NOMO-1 treated with dmso at 0.1 percent for 144 hours (cell line): ENCODE results near the gene HNRNPUL1.
"Not testable (repeated sequence)": the region's sequence is repeated elsewhere in the genome, so short reads cannot be mapped to it uniquely, and the experiment has no call there.

Experiments used
- DNase-seq: peaks from one replicate; lab custom pipeline; 2025; ENCODE audit not compliant: unreplicated experiment; lab: John Stamatoyannopoulos, UW

The HNRNPUL1 gene

DNA sequence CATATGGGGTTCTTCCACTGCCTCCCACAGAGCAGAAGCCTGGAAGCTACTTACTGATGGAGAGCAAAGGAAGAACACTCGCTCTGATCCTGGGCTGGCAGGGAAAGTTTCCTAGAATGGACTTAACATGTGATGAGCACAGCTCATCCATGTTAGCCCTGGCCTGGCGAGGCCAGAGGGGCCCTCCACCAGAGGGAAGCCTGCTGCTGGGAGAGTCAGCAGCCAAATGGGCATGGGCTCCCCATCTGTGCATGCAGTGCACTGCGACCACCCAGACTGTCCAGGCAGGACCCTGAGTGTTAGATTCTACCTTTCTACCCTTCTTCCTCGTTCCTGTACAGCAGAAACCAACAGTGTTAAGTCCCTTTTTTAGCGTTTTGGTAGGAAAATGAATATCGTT lies 8.9 kb downstream of the HNRNPUL1 start:
- no peak for DNase-seq

DNA sequence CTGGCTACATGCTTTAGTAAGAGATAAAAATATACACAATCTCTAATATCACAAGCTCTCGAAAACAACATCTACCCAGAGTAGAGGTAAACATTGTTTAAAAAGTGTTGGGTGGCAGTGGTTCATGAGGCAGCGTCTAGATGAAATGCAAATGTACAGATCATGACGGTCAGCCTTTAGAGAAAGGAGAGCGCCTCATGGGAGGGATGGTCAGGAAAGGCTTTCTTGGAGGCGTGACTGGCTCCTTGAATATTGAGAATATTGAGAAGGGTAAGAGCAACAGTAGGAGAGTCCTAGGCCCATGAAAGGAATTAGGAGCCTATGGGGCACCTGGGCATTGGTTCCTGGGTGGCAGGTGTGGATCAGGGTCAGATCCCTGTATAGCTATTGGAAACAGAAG lies 10.6 kb downstream of the HNRNPUL1 start:
- no peak for DNase-seq

DNA sequence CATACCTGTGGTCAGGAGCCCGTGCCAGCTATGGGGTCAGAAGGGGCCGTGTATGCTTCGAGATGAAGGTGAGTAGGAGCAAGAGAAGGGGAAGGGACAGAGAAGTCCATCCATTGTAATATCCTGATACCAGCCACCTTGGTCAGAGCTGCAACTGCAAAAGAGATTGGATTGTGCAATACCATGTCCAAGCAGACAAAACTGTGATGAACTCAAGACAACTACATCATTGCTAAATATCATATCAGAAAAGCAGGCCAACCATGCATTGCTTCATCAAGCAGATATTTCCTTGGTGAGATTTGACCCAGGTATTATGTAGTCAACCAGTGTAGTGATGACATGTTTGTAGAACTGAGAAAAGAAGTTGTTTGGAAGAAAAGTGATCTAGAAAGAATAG lies 12.1 kb downstream of the HNRNPUL1 start:
- no peak for DNase-seq

DNA sequence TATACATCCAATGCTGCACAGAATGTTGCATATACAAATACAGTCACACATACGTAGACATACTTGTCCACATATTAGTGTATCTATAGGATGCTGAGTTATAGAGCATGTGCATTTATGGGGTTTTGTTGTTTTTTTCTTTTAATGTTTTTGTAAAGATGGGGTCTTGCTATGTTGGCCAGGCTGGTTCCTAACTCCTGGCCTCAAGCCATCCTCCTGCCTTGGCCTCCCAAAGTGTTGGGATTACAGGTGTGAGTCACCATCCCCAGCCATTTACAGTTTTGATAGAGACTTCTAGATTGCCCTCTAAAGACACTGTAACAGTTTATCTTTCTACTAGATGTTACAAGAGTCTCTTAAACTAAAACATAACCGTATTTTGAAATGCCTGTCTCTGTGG lies 14.3 kb downstream of the HNRNPUL1 start:
- DNase-seq: no peak

DNA sequence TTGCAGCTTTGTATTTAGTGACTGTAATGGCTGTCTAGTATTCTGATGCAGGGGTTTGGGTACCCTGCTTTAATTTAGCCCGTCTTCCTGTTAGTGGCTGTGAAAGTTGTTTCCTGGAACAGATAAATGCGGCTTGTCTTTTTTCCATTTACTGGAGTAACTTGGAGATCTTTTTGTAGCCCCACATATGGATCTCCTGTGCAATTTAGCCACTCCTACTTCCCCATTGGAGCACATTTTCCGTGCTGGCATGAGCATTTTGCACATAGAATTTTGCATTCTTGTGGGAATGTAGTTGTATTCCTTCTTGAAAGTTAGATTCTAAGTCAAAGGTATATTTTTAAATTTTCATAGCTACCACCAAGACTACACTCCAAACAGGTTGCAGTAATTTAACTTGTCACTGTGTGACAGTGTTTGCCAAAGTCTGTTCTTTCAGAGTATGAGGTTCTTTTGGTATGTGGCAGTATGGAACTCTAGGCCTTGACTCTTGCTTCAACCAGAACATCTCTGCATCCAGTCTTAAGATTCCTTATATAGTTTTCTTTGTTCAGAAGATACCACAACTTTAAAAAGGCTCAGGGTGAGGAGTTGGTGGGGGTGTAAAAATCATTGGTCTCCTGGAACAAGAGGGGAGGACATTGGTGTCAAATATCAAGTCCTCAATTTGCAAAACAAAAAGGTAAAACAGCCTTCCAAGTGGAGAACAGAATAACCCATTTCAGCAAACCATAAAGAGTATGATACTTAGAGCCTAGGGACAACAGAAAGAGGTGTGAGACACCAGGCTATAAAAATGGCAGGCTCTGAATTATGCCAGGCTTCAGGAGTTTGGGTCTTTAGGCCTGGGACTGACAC lies 24.7 kb downstream of the HNRNPUL1 start:
- no peak for DNase-seq

DNA sequence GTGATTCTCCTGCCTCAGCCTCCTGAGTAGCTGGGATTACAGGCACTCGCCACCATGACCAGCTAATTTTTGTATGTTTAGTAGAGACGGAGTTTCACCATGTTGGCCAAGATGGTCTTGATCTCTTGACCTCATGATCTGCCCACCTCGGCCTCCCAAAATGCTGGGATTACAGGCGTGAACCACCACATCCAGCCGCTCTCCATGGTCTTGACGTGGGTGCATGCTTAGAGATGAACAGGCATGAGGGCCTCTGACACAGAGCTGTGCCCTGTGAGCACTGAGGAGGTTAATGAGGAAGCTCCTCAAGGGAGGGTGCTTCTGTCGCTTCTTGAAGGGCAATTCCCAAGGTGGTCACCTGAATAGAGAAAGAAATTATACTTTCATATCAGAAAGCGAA lies 25.6 kb downstream of the HNRNPUL1 start:
- not testable (repeated sequence) for DNase-seq

DNA sequence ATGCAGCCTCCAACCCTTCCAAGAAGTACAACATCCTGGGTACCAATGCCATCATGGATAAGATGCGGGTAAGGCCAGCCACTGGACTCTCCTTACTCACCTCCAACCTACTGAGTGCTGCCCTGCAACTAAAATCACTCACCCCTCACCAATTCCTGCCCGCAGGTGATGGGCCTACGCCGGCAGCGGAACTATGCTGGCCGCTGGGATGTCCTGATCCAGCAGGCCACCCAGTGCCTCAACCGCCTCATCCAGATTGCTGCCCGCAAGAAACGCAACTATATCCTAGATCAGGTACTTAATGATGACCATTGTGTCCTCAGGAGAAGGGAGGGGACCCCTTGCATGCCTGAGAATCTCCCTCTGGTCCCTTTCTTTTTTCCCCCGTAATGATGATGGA lies 30.2 kb downstream of the HNRNPUL1 start:
- DNase-seq: no peak

DNA sequence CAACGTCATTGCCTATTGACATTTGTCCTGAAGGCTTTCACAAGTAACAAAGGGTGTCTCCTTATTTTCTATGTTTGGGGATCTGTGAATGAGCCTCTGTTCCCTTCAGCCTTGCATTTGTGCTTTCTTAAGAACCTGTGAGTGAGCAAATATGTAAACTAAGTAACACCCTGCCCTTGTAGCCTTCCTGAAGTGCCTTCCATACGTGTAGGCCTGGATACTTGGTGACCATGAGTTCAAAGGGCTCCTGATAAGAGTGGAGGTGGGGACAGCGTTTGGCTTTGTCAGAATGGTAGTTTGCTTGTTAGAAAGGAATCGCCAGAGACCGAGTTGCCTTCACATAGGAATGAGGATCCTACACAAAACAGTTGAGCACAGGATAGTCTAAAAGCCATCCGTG lies 31.3 kb downstream of the HNRNPUL1 start:
- DNase-seq: no peak

DNA sequence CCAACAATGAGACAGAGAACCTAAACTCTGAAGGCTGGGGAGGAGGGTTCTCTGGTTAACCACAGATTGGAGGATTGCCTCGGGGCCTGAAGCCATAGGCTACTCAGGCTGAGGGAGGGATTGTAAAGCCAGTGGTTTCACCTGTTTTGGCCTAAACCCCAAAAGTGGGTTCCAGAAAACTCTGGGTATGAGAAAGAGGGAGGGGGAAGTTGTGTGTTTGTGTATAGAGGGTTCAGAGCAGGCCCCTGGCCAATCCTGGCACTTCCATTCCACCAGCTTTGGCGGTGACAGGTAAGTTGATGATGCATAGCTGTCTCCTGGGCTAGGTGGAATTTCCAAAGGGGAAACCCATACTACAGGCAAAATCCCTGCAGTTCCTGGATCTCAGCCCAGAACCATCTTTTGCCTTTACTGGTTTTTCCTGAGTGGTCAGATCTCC lies 32.3 kb downstream of the HNRNPUL1 start:
- no peak for DNase-seq

DNA sequence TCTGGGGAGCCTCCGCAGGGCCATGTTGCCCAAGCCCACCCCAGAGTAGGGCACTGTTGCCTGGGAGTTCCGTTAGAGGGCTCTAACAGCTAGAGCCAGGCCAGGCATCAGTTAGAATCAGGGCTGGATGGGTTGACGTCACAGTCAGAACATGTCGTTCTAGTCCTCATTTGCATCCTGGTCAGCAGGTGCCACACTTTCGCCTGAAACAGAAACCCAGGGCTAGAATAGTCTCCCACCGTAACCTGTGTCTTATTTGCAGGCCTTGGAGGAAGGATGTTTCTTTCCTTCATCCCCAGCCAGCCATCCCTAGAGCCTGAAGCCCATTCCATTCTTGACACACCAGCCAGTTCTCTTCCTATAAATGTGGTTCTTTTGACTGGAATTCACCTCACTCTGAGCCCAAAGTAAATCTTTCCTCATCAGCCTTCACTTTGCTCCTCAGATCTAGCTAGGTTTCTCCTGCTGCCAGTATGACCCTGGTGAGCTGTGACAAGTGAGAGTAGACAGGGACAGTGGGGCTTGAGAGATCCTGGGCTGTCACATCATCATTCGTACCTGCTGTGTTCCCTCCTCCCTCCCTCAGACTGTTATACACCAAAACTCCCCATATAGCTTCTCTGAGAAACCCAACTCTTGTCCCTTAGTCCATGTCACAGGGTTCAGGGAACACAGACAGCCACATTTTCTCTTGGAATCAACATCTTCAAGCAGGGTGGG lies 33.6 kb downstream of the HNRNPUL1 start:
- no peak for DNase-seq

DNA sequence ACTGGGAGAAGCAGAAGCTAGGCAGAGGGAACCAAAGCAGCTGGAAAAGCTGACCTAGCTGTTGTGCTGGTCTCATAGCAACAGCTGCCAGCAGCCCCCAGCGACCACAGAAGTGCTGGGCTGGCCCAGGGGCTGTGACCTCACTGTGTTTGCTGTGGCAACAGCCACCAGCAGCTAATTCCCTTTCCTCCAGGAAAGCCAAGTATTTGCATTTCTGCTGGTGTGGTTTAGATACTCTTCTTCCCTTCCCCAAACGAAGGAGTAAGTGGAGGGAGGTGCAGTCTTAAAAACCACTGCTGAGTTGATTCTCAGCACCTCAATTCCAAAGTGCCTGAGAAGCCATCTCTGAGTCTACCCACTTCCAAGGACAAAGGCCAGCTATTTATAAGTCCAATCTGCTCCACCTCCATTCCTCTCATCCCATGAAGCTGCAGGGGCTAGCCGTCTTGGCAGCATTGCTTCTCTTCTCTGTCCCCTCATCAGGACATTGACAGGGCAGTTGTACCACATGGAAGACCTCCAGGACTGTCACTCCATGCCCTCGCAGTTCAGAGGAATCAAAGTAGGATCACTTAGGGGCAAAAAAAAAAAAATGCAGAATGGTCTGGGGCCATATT lies 34.3 kb downstream of the HNRNPUL1 start:
- no peak for DNase-seq

DNA sequence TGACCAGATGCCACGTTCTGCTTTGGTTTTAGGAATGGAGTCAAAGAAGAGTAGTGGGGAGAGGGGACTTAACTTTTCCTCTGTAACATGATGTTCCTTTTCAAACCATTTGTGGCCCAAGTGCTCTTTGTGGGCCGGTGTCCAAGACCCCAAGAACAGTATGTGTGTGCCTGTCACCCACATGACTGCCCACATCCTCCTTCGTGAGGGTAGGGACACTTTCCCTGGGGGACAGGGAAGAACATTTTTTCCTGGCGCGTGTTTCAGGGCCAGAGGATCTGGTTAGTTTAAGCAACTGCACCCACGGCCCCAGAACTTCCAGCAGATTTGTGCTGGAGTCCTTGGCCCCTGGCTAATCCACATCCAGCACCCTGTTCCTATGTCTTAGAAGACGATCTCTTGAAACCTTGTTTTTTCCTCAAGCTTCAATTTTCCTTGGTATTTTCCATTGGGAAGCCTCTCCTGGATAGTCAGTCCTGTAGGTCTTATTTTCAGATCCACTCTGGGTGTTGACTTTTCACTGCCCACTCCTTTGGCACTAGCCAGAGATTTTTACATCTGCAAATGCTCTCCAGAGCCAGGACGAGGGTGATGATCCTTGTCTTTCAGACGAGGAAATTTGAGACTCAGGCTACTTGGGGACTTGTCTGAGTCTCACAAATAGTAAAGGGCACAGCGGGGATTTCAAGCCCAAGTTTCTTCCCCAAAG lies 35.0 kb downstream of the HNRNPUL1 start:
- DNase-seq: no peak

DNA sequence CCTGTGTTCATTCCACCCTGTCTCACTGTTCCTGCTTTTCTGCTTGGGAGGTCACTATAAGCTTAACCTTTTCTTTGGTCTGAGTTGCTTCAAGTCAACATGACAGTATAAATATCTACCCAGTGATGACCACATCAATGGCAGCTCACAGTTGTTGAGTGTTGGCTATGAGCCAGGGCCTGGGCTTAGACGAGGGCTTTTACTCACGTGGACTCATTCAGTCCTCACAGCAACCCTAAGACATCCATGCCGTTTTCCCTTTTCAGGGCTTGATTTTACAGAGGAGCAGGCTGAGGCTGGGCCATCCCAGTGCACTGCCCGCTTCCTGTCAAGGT lies 35.5 kb downstream of the HNRNPUL1 start:
- no peak for DNase-seq

DNA sequence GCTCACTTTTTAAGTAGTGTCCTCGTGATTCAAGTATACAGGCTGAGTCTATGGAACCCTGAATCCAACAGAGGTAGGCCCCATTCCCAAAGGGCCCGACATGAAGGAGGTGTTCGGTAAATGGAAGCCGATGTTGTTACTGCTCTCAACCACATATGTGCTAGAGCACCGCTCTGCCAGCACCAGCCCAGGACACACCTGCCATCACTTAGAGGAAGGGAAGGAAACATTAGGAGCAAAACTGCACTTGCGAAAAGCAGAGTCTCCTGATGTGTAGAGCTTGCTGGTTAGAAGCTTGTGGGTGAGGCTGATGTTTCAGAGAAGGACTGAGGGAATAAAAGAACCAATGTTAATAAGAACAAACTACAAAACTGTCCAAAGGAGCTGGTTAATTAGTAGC lies 36.4 kb downstream of the HNRNPUL1 start:
- no peak for DNase-seq

DNA sequence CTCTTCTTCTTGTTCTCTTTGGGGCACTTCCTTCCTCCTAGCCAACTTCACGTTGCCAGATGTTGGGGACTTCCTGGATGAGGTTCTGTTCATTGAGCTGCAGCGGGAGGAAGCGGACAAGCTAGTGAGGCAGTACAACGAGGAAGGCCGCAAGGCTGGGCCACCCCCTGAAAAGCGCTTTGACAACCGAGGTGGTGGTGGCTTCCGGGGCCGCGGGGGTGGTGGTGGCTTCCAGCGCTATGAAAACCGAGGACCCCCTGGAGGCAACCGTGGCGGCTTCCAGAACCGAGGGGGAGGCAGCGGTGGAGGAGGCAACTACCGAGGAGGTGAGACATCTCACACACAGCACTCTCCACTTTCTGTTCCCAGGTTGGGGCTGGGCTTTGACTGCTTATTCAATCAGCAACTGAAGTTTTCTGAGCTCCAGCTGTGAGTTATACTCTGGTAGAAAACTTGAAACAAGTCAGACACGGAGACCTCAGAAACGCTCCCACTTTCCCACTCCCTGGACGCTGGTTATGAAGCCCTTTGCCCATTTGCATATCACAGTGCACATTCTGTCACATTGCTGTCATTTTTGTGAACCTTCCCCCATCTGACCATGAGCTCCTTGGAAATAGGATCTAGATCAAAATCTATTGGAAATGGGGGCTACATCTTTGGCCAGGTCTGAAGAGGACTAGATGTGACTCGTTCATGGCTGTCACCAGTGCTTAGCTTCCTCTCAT lies 38.6 kb downstream of the HNRNPUL1 start:
- no peak for DNase-seq

DNA sequence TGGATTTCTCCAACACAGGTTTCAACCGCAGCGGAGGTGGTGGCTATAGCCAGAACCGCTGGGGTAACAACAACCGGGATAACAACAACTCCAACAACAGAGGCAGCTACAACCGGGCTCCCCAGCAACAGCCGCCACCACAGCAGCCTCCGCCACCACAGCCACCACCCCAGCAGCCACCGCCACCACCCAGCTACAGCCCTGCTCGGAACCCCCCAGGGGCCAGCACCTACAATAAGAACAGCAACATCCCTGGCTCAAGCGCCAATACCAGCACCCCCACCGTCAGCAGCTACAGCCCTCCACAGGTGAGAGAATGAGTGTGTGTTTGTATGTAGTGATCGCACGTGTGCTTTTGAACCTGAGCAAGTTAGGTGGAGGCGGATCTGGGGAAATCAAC lies 39.8 kb downstream of the HNRNPUL1 start:
- DNase-seq: no peak

DNA sequence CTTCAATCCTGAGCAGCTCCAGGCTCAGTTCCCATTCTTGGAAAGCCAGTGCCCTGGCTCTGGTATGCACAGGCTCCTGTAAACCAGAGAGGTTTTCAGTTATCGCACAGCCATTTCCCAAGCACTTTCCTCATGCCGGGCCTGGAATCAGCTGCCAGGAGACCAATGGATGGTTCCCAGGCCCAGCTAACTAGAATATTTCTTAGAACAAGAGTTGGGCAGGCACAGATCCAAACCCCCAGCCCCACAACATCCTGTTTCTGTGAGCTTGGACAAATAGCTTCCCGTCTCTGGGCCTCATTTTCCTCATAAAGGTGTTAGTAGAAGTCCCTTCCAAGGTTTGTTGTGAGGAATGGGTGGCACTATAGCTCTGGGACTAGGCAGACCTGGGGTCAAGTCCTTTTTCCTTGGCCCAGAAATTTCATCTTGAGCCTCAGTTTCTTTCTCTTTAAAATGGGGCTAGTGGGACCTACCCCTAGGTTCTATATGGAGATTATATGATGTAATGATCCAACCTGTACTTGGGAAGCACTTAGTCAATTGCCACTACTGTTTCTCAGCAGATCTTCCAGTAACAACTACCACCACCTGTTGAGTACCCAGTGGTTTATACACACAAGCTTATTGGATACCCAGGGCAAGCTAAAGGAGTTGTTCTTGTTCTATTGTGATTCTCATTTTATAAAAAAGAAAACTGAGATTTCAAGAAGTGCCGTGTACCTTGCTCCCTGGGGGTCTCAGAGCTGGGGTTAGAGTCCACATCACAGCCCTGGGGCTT lies 40.7 kb downstream of the HNRNPUL1 start:
- no peak for DNase-seq

DNA sequence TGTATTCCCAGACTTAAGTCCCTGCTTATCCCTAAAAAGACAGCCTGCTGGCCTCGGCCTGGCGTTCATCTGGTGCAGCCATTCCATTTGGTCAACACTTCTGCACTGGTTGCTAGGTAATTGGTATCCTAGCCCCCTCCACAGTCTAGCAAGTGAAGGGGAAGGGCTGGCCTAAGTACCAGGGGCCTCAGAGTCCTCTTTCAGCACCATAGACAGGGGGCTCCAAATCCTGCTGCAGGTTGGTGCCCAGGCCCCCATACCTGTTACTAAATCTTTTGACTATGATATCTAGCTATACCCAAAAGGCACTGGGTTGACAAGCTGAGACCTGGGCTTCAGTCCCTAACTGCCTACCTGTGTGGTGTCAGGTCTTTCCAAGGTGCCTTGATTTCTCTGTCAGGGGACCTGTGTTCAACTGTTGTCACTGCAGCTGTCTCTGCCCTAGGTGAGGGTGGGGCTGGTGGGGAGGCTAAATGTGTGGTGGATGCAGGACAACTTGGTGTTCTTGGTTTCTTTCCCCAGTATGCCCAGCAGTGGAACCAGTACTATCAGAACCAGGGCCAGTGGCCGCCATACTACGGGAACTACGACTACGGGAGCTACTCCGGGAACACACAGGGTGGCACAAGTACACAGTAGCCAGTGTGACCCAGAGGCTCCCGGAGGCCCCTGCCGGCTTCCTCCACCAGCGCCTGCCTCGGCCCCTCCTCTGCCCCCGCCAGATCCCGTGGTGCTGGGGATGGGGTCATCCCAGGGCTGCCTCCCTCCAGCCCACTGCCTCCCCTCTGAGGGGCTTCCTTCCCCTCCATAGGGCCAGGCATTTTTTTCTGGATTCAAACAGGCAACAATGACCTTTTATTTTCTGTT lies 42.0 kb downstream of the HNRNPUL1 start:
- DNase-seq: no peak
